GM18858 (cell line): Measurements from ENCODE around the gene DCC.

Experiments
- ATAC-seq: cut with Tn5 transposase; IDR thresholded peaks from one replicate; pipeline ENCODE4 v1.9.1; 2021; ENCODE audit not compliant: unreplicated experiment

The DCC gene

GRCh38 chr18:52496426-52496825 lies 156.4 kb downstream of the DCC start:
- no peak for ATAC-seq

- no peak for ATAC-seq
Observed at GRCh38 chr18:52499016-52499415, 159.0 kb downstream of the DCC start.

GRCh38 chr18:52499644-52500043 lies 159.6 kb downstream of the DCC start:
- ATAC-seq = no peak

GRCh38 chr18:52504589-52504988 lies 164.6 kb downstream of the DCC start:
- no peak for ATAC-seq

- ATAC-seq = no peak
Observed at GRCh38 chr18:52510139-52510538, 170.1 kb downstream of the DCC start.

GRCh38 chr18:52518086-52518485 lies 178.1 kb downstream of the DCC start:
- ATAC-seq = no peak

GRCh38 chr18:52519021-52519420 lies 179.0 kb downstream of the DCC start:
- no peak for ATAC-seq

GRCh38 chr18:52523566-52523965 lies 183.6 kb downstream of the DCC start:
- no peak for ATAC-seq

GRCh38 chr18:52531836-52532235 lies 191.8 kb downstream of the DCC start:
- no peak for ATAC-seq

- no peak for ATAC-seq
Observed at GRCh38 chr18:52536039-52536438, 196.0 kb downstream of the DCC start.

- ATAC-seq = no peak
Observed at GRCh38 chr18:52537261-52537660, 197.3 kb downstream of the DCC start.

GRCh38 chr18:52541056-52541455 lies 201.1 kb downstream of the DCC start:
- ATAC-seq = no peak

GRCh38 chr18:52544086-52544485 lies 204.1 kb downstream of the DCC start:
- no peak for ATAC-seq

- ATAC-seq = no peak
Observed at GRCh38 chr18:52546686-52547346, 206.8 kb downstream of the DCC start.

GRCh38 chr18:52553441-52553840 lies 213.4 kb downstream of the DCC start:
- no peak for ATAC-seq

GRCh38 chr18:52554180-52554579 lies 214.2 kb downstream of the DCC start:
- ATAC-seq = no peak

GRCh38 chr18:52567360-52567759 lies 227.4 kb downstream of the DCC start:
- no peak for ATAC-seq

GRCh38 chr18:52569492-52569891 lies 229.5 kb downstream of the DCC start:
- ATAC-seq = no peak

- ATAC-seq = no peak
Observed at GRCh38 chr18:52570975-52571374, 231.0 kb downstream of the DCC start.

- no peak for ATAC-seq
Observed at GRCh38 chr18:52572036-52573000, 232.3 kb downstream of the DCC start.

- no peak for ATAC-seq
Observed at GRCh38 chr18:52577795-52578194, 237.8 kb downstream of the DCC start.

- ATAC-seq = no peak
Observed at GRCh38 chr18:52582061-52582460, 242.1 kb downstream of the DCC start.
